ENCODE measurements around the gene LEPROT. TPM values are rescaled to one million over a fixed set of nuclear protein-coding genes. Genes with fewer than 3 reads are reported as not detected.

Gene LEPROT
- total RNA-seq, 8 experiments from 2014 or later, result 16.9 to 40.7 (median 29.4) TPM

- Histone ChIP-seq H3K27ac (no peak overlapping the region), H3K4me1 (replicated peaks in 1 of 2) (no peaks in the 10 kb centered on the region), H3K4me3 (no peak overlapping the region)
- WGBS, 10 experiments, result 65 to 100% (median 92%) methylated on average over 1 to 3 of the region's 3 CpGs; no CpG with 5 or more reads in 1 of the 10 experiments
- no peak for ATAC-seq (replicated peaks in 6 of 8)
- in situ Hi-C loops (cut with MboI; ENCODE audit: low pct_unique_long_range_greater_than_20kb in 2 of 9, low sequenced_read_pairs in 9 of 9, unreplicated experiment in 9 of 9), result no loop called here
Observed at GRCh38 chr1:65395887-65396612, 24.4 kb upstream of the LEPROT start.

- Histone ChIP-seq H3K27ac (no peak overlapping the region), H3K4me1 (replicated peaks in 1 of 2) (no peaks in the 10 kb centered on the region), H3K4me3 (no peak overlapping the region)
- 83 to 100% (median 100%) methylated on average over 1 of the region's 1 CpG; no CpG with 5 or more reads in 3 of the 10 experiments for WGBS, 10 experiments
- in situ Hi-C loops (cut with MboI; ENCODE audit: low pct_unique_long_range_greater_than_20kb in 2 of 9, low sequenced_read_pairs in 9 of 9, unreplicated experiment in 9 of 9), result no loop called here
- ATAC-seq (replicated peaks in 6 of 8), result peak in 3 of 8 experiments; percentile 37 to 46 (median 43)
Observed at GRCh38 chr1:65398083-65398482, 22.4 kb upstream of the LEPROT start.

- in situ Hi-C loops (cut with MboI; ENCODE audit: low pct_unique_long_range_greater_than_20kb in 2 of 9, low sequenced_read_pairs in 9 of 9, unreplicated experiment in 9 of 9), result no loop called here
- Histone ChIP-seq H3K4me3 (no peak overlapping the region), H3K4me1 (replicated peaks in 1 of 2) (no peaks in the 10 kb centered on the region), H3K27ac (no peak overlapping the region)
- no peak for ATAC-seq (replicated peaks in 6 of 8)
- WGBS, 10 experiments, result 18 to 100% (median 96%) methylated on average over 1 of the region's 1 CpG; no CpG with 5 or more reads in 1 of the 10 experiments
Observed at GRCh38 chr1:65399003-65399402, 21.5 kb upstream of the LEPROT start.

- WGBS, 10 experiments, result 50 to 100% (median 86%) methylated on average over 1 to 3 of the region's 3 CpGs; no CpG with 5 or more reads in 2 of the 10 experiments
- in situ Hi-C loops (cut with MboI; ENCODE audit: low pct_unique_long_range_greater_than_20kb in 2 of 9, low sequenced_read_pairs in 9 of 9, unreplicated experiment in 9 of 9), result no loop called here
Observed at GRCh38 chr1:65401612-65402011, 18.9 kb upstream of the LEPROT start.

GRCh38 chr1:65404941-65405340 lies 15.5 kb upstream of the LEPROT start:
- Histone ChIP-seq H3K27ac (no peak overlapping the region), H3K4me3 (no peak overlapping the region), H3K4me1 (replicated peaks in 1 of 2) (no peaks in the 10 kb centered on the region)
- in situ Hi-C loops (cut with MboI; ENCODE audit: low pct_unique_long_range_greater_than_20kb in 2 of 9, low sequenced_read_pairs in 9 of 9, unreplicated experiment in 9 of 9), result no loop called here
- no peak for ATAC-seq (replicated peaks in 6 of 8)

More at GRCh38 chr1:65401612-65402011, 18.9 kb upstream of the LEPROT start:
- H3K4me3 ChIP-seq, result no peak overlapping the region
- ATAC-seq (replicated peaks in 6 of 8), result no peak
- no peak overlapping the region for H3K27ac ChIP-seq
- no peaks in the 10 kb centered on the region for H3K4me1 ChIP-seq (replicated peaks in 1 of 2)

- Histone ChIP-seq H3K27ac (no peak overlapping the region), H3K4me1 (replicated peaks in 1 of 2) (no peaks in the 10 kb centered on the region), H3K4me3 (no peak overlapping the region)
- 30 to 100% (median 89%) methylated on average over 1 to 2 of the region's 2 CpGs for WGBS, 10 experiments
- ATAC-seq (replicated peaks in 6 of 8), result no peak
- in situ Hi-C loops (cut with MboI; ENCODE audit: low pct_unique_long_range_greater_than_20kb in 2 of 9, low sequenced_read_pairs in 9 of 9, unreplicated experiment in 9 of 9), result no loop called here
Observed at GRCh38 chr1:65407877-65408276, 12.6 kb upstream of the LEPROT start.

GRCh38 chr1:65409314-65409713 lies 11.2 kb upstream of the LEPROT start:
- in situ Hi-C loops (cut with MboI; ENCODE audit: low pct_unique_long_range_greater_than_20kb in 2 of 9, low sequenced_read_pairs in 9 of 9, unreplicated experiment in 9 of 9), result no loop called here
- Histone ChIP-seq H3K4me3 (no peak overlapping the region), H3K27ac (no peak overlapping the region), H3K4me1 (replicated peaks in 1 of 2) (no peaks in the 10 kb centered on the region)
- ATAC-seq (replicated peaks in 6 of 8), result peak in 3 of 8 experiments; percentile 49 to 60 (median 59)
- 0 to 82% (median 27%) methylated on average over 1 of the region's 1 CpG; no CpG with 5 or more reads in 1 of the 10 experiments for WGBS, 10 experiments

GRCh38 chr1:65409816-65410326 lies 10.6 kb upstream of the LEPROT start:
- Histone ChIP-seq H3K4me1 (replicated peaks in 1 of 2) (no peaks in the 10 kb centered on the region), H3K27ac (no peak overlapping the region), H3K4me3 (no peak overlapping the region)
- in situ Hi-C loops (cut with MboI; ENCODE audit: low pct_unique_long_range_greater_than_20kb in 2 of 9, low sequenced_read_pairs in 9 of 9, unreplicated experiment in 9 of 9), result loop anchor here in 1 of 9 experiments (10.0 kb wide), 1 partner anchor 165 kb away; no protein-coding TSS in a partner anchor
- peak in 3 of 8 experiments; percentile 57 to 86 (median 72) for ATAC-seq (replicated peaks in 6 of 8)
- WGBS, 10 experiments, result 14 to 100% (median 89%) methylated on average over 1 to 4 of the region's 4 CpGs; no CpG with 5 or more reads in 1 of the 10 experiments

GRCh38 chr1:65412256-65412983 lies 8.0 kb upstream of the LEPROT start:
- in situ Hi-C loops (cut with MboI; ENCODE audit: low pct_unique_long_range_greater_than_20kb in 2 of 9, low sequenced_read_pairs in 9 of 9, unreplicated experiment in 9 of 9), result loop anchor here in 1 of 9 experiments (10.0 kb wide), 1 partner anchor 168 kb away; no protein-coding TSS in a partner anchor
- H3K4me1 ChIP-seq (replicated peaks in 1 of 2), result no peaks in the 10 kb centered on the region
- H3K4me3 ChIP-seq, result no peak overlapping the region
- ATAC-seq (replicated peaks in 6 of 8), result peak in 5 of 8 experiments; percentile 85 to 96 (median 93)
- 60 to 93% (median 78%) methylated on average over 2 to 4 of the region's 4 CpGs for WGBS, 10 experiments
- H3K27ac ChIP-seq, result no peak overlapping the region

GRCh38 chr1:65412984-65413375 lies 7.5 kb upstream of the LEPROT start:
- WGBS, 10 experiments, result 36 to 100% (median 94%) methylated on average over 1 to 3 of the region's 3 CpGs
- ATAC-seq (replicated peaks in 6 of 8), result no peak
- H3K27ac ChIP-seq, result no peak overlapping the region
- no peaks in the 10 kb centered on the region for H3K4me1 ChIP-seq (replicated peaks in 1 of 2)
- in situ Hi-C loops (cut with MboI; ENCODE audit: low pct_unique_long_range_greater_than_20kb in 2 of 9, low sequenced_read_pairs in 9 of 9, unreplicated experiment in 9 of 9), result loop anchor here in 1 of 9 experiments (10.0 kb wide), 1 partner anchor 168 kb away; no protein-coding TSS in a partner anchor
- H3K4me3 ChIP-seq, result no peak overlapping the region

GRCh38 chr1:65414538-65414937 lies 5.9 kb upstream of the LEPROT start:
- in situ Hi-C loops (cut with MboI; ENCODE audit: low pct_unique_long_range_greater_than_20kb in 2 of 9, low sequenced_read_pairs in 9 of 9, unreplicated experiment in 9 of 9), result loop anchor here in 1 of 9 experiments (10.0 kb wide), 1 partner anchor 170 kb away; no protein-coding TSS in a partner anchor
- no peak for ATAC-seq (replicated peaks in 6 of 8)
- H3K27ac ChIP-seq, result no peak overlapping the region
- H3K4me3 ChIP-seq, result no peak overlapping the region
- WGBS, 10 experiments, result 70 to 95% (median 81%) methylated on average over 3 to 4 of the region's 4 CpGs
- H3K4me1 ChIP-seq (replicated peaks in 1 of 2), result peaks cover 0 to 2% of the 10 kb centered on the region in 2 donors

GRCh38 chr1:65416767-65417166 lies 3.7 kb upstream of the LEPROT start:
- in situ Hi-C loops (cut with MboI; ENCODE audit: low pct_unique_long_range_greater_than_20kb in 2 of 9, low sequenced_read_pairs in 9 of 9, unreplicated experiment in 9 of 9), result loop anchor here in 1 of 9 experiments (10.0 kb wide), 1 partner anchor 172 kb away; no protein-coding TSS in a partner anchor

GRCh38 chr1:65417729-65418128 lies 2.7 kb upstream of the LEPROT start:
- in situ Hi-C loops (cut with MboI; ENCODE audit: low pct_unique_long_range_greater_than_20kb in 2 of 9, low sequenced_read_pairs in 9 of 9, unreplicated experiment in 9 of 9), result loop anchor here in 1 of 9 experiments (10.0 kb wide), 1 partner anchor 173 kb away; no protein-coding TSS in a partner anchor
- WGBS, 10 experiments, result 50 to 100% (median 86%) methylated on average over 1 to 2 of the region's 2 CpGs; no CpG with 5 or more reads in 2 of the 10 experiments
- no peak overlapping the region for H3K4me3 ChIP-seq
- H3K4me1 ChIP-seq (replicated peaks in 1 of 2), result peaks cover 3 to 8% of the 10 kb centered on the region in 2 donors
- H3K27ac ChIP-seq, result no peak overlapping the region
- no peak for ATAC-seq (replicated peaks in 6 of 8)

More at GRCh38 chr1:65416767-65417166, 3.7 kb upstream of the LEPROT start:
- no peak for ATAC-seq (replicated peaks in 6 of 8)
- WGBS, 10 experiments, result 63 to 100% (median 88%) methylated on average over 1 of the region's 1 CpG; no CpG with 5 or more reads in 6 of the 10 experiments
- Histone ChIP-seq H3K4me1 (replicated peaks in 1 of 2) (peaks cover 0 to 2% of the 10 kb centered on the region in 2 donors), H3K4me3 (no peak overlapping the region), H3K27ac (no peak overlapping the region)

All from motor neuron (in vitro differentiated cells).